ENCODE measurements around the gene EEF2K. TPM values are rescaled to one million over a fixed set of nuclear protein-coding genes. Genes with fewer than 3 reads are reported as not detected.

EEF2K gene
- total RNA-seq, 1 experiment from 2014 or later, result 11.2 TPM

GRCh38 chr16:22330326-22330725 is 124.2 kb downstream of the EEF2K start:
- Histone ChIP-seq H3K4me3 (no peak overlapping the region), H3K36me3 (peaks cover 69% of the 10 kb centered on the region), H3K27ac (no peak overlapping the region), H3K4me1 (replicated peaks) (no peaks in the 10 kb centered on the region), H3K27me3 (replicated peaks) (no peaks in the 10 kb centered on the region), H3K9me3 (replicated peaks) (no peaks in the 10 kb centered on the region)
- DNase-seq (ENCODE audit: low read depth in 1 of 2, low spot score in 2 of 2), result no peak

GRCh38 chr16:22333457-22333994 is 127.4 kb downstream of the EEF2K start:
- Histone ChIP-seq H3K27me3 (replicated peaks) (no peaks in the 10 kb centered on the region), H3K9me3 (replicated peaks) (peaks cover 3% of the 10 kb centered on the region; the same call in 1 of the 2 replicates), H3K4me1 (replicated peaks) (no peaks in the 10 kb centered on the region), H3K4me3 (no peak overlapping the region), H3K27ac (no peak overlapping the region), H3K36me3 (peaks cover 58% of the 10 kb centered on the region)
- DNase-seq (ENCODE audit: low read depth in 1 of 2, low spot score in 2 of 2), result no peak

GRCh38 chr16:22335668-22336246 is 129.7 kb downstream of the EEF2K start:
- H3K4me1 ChIP-seq (replicated peaks), result no peaks in the 10 kb centered on the region
- peaks cover 50% of the 10 kb centered on the region for H3K36me3 ChIP-seq
- no peak overlapping the region for H3K4me3 ChIP-seq
- no peaks in the 10 kb centered on the region for H3K27me3 ChIP-seq (replicated peaks)
- DNase-seq (ENCODE audit: low read depth in 1 of 2, low spot score in 2 of 2), result no peak
- H3K9me3 ChIP-seq (replicated peaks), result peaks cover 3% of the 10 kb centered on the region; the same call in 1 of the 2 replicates
- H3K27ac ChIP-seq, result no peak overlapping the region

GRCh38 chr16:22336581-22336980 is 130.5 kb downstream of the EEF2K start:
- Histone ChIP-seq H3K4me3 (no peak overlapping the region), H3K4me1 (replicated peaks) (no peaks in the 10 kb centered on the region), H3K27me3 (replicated peaks) (no peaks in the 10 kb centered on the region), H3K9me3 (replicated peaks) (peaks cover 8% of the 10 kb centered on the region; the same call in 1 of the 2 replicates), H3K36me3 (peaks cover 44% of the 10 kb centered on the region), H3K27ac (no peak overlapping the region)
- DNase-seq (ENCODE audit: low read depth in 1 of 2, low spot score in 2 of 2), result no peak

GRCh38 chr16:22337045-22337444 is 131.0 kb downstream of the EEF2K start:
- H3K9me3 ChIP-seq (replicated peaks), result peaks cover 8% of the 10 kb centered on the region; the same call in 1 of the 2 replicates
- H3K4me3 ChIP-seq, result no peak overlapping the region
- H3K36me3 ChIP-seq, result peaks cover 40% of the 10 kb centered on the region
- no peak overlapping the region for H3K27ac ChIP-seq
- no peak for DNase-seq (ENCODE audit: low read depth in 1 of 2, low spot score in 2 of 2)
- H3K4me1 ChIP-seq (replicated peaks), result no peaks in the 10 kb centered on the region
- H3K27me3 ChIP-seq (replicated peaks), result no peaks in the 10 kb centered on the region

- Histone ChIP-seq H3K4me1 (replicated peaks) (no peaks in the 10 kb centered on the region), H3K4me3 (no peak overlapping the region), H3K36me3 (peaks cover 33% of the 10 kb centered on the region), H3K27ac (no peak overlapping the region), H3K27me3 (replicated peaks) (no peaks in the 10 kb centered on the region), H3K9me3 (replicated peaks) (peaks cover 8% of the 10 kb centered on the region; the same call in 1 of the 2 replicates)
- DNase-seq (ENCODE audit: low read depth in 1 of 2, low spot score in 2 of 2), result no peak
Measured at GRCh38 chr16:22337849-22338635, 132.0 kb downstream of the EEF2K start.

Other genes with a start within 250 kb of the EEF2K start
- not detected in 2 replicates for gene PDZD9, start 205.2 kb upstream of the EEF2K start, total RNA-seq (2014; rRNA removed; shearing (Covaris generic))
- gene MOSMO, start 198.2 kb upstream of the EEF2K start, total RNA-seq (2014; rRNA removed; shearing (Covaris generic)), result 15.7 and 30.3 TPM in 2 replicates
- not detected in 2 replicates for gene VWA3A, start 113.7 kb upstream of the EEF2K start, total RNA-seq (2014; rRNA removed; shearing (Covaris generic))
- gene SDR42E2, start 43.8 kb upstream of the EEF2K start, total RNA-seq (2014; rRNA removed; shearing (Covaris generic)), result not detected in 2 replicates
- gene POLR3E, start 91.1 kb downstream of the EEF2K start, total RNA-seq (2014; rRNA removed; shearing (Covaris generic)), result 29.2 and 29.3 TPM in 2 replicates
- 24.7 and 32.0 TPM in 2 replicates for gene CDR2, start 168.3 kb downstream of the EEF2K start, total RNA-seq (2014; rRNA removed; shearing (Covaris generic))